GM23338 (cell line): Measurements from ENCODE around the gene MYL5. TPM values are rescaled to one million over a fixed set of nuclear protein-coding genes. Genes with fewer than 3 reads are reported as not detected.
"Not testable (repeated sequence)": the region's sequence is repeated elsewhere in the genome, so short reads cannot be mapped to it uniquely, and the experiment has no call there.

ENCODE experiments used
- ATAC-seq: fragments of 200-7000 bp; cut with Tn5 transposase; 3 replicates; pipeline ENCODE4 v1.9.1; 2020
- DNase-seq: peaks from one replicate; pipeline ENCODE4 v3.0.0-alpha.2; 2015; ENCODE audit warnings: low spot score
- H2AFZ ChIP-seq: fragments of 200-600 bp; sonication (generic); 2 replicates; pipeline ENCODE4 v1.8.0; 2016; ENCODE audit warnings: antibody characterized with exemption, mild to moderate bottlenecking, moderate library complexity
- H3F3A ChIP-seq: fragments of 200-600 bp; sonication (generic); replicated peaks from 2 replicates; pipeline ENCODE4 v1.8.0; 2017; ENCODE audit warnings: antibody characterized with exemption, mixed run types, low read depth
- H3K27ac ChIP-seq: fragments of 200-600 bp; sonication (generic); 2 replicates; pipeline ENCODE4 v1.6.1; 2016; ENCODE audit warnings: low read depth
- H3K27me3 ChIP-seq: fragments of 200-600 bp; sonication (generic); 2 replicates; pipeline ENCODE4 v1.8.0; 2016; ENCODE audit warnings: mild to moderate bottlenecking, mixed run types, moderate library complexity; ENCODE audit not compliant: insufficient read depth
- H3K36me3 ChIP-seq: fragments of 200-600 bp; sonication (generic); 2 replicates; pipeline ENCODE4 v1.8.0; 2016; ENCODE audit warnings: mild to moderate bottlenecking; ENCODE audit not compliant: insufficient read depth
- H3K4me1 ChIP-seq: fragments of 200-600 bp; sonication (generic); 2 replicates; pipeline ENCODE4 v1.8.0; 2016; ENCODE audit warnings: mild to moderate bottlenecking, moderate library complexity; ENCODE audit not compliant: insufficient read depth
- H3K4me2 ChIP-seq: fragments of 200-600 bp; sonication (generic); 2 replicates; pipeline ENCODE4 v1.7.1; 2017; ENCODE audit warnings: mixed run types
- H3K4me3 ChIP-seq: fragments of 200-600 bp; sonication (generic); 2 replicates; pipeline ENCODE4 v1.6.1; 2016; ENCODE audit warnings: mixed run types
- H3K79me2 ChIP-seq: fragments of 200-600 bp; sonication (generic); replicated peaks from 2 replicates; pipeline ENCODE4 v1.8.0; 2017; ENCODE audit warnings: mild to moderate bottlenecking; ENCODE audit not compliant: insufficient read depth
- H3K9me2 ChIP-seq: fragments of 200-600 bp; sonication (generic); 2 replicates; pipeline ENCODE4 v1.8.0; 2017; ENCODE audit not compliant: insufficient read depth
- H4K20me1 ChIP-seq: fragments of 200-600 bp; sonication (generic); replicated peaks from 2 replicates; pipeline ENCODE4 v1.8.0; 2017; ENCODE audit warnings: mild to moderate bottlenecking; ENCODE audit not compliant: insufficient read depth
- H3K27ac Mint-ChIP-seq: 2 replicates; pipeline ENCODE4 v1.8.0; 2020; ENCODE audit warnings: inconsistent platforms, mild to moderate bottlenecking, moderate library complexity, mixed read lengths
- H3K27me3 Mint-ChIP-seq: 3 replicates; pipeline ENCODE4 v1.8.0; 2022; ENCODE audit warnings: low read depth, mild to moderate bottlenecking, moderate library complexity, mixed read lengths, inconsistent platforms; ENCODE audit not compliant: insufficient read depth, poor library complexity
- H3K36me3 Mint-ChIP-seq: 3 replicates; pipeline ENCODE4 v1.8.0; 2021; ENCODE audit warnings: low read depth, mild to moderate bottlenecking, inconsistent platforms, moderate library complexity, mixed read lengths
- H3K4me1 Mint-ChIP-seq: 3 replicates; pipeline ENCODE4 v1.8.0; 2020; ENCODE audit warnings: mild to moderate bottlenecking, inconsistent platforms, mixed read lengths
- H3K4me3 Mint-ChIP-seq: 3 replicates; pipeline ENCODE4 v1.8.0; 2021; ENCODE audit warnings: moderate library complexity, mild to moderate bottlenecking, inconsistent platforms, mixed read lengths
- H3K9me3 Mint-ChIP-seq: 3 replicates; pipeline ENCODE4 v1.8.0; 2020; ENCODE audit warnings: moderate library complexity, mild to moderate bottlenecking, inconsistent platforms, mixed read lengths
- CREB1 ChIP-seq: fragments of 250-450 bp; sonication (Bioruptor Pico); IDR thresholded peaks from 2 replicates; pipeline ENCODE4 v1.5.0; 2020; ENCODE audit warnings: low read depth, mild to moderate bottlenecking, moderate library complexity
- ETS1 ChIP-seq: IDR thresholded peaks from 2 replicates; pipeline ENCODE4 v1.6.1; 2016; ENCODE audit warnings: antibody characterized with exemption
- EZH2 ChIP-seq: fragments of 200-600 bp; sonication (generic); IDR thresholded peaks from one replicate; pipeline ENCODE4 v1.8.0; 2017; ENCODE audit warnings: antibody characterized with exemption, mild to moderate bottlenecking, low read depth; ENCODE audit not compliant: unreplicated experiment
- JUNB ChIP-seq: IDR thresholded peaks from one replicate; pipeline ENCODE4 v1.6.1; 2016; ENCODE audit warnings: antibody characterized with exemption; ENCODE audit not compliant: unreplicated experiment
- NANOG ChIP-seq: IDR thresholded peaks from 2 replicates; pipeline ENCODE4 v1.6.1; 2016; ENCODE audit warnings: antibody characterized with exemption, borderline replicate concordance
- POLR2AphosphoS5 ChIP-seq: IDR thresholded peaks from 2 replicates; pipeline ENCODE4 v1.6.1; 2016; ENCODE audit warnings: antibody characterized with exemption, low read depth
- STAT1 ChIP-seq: IDR thresholded peaks from one replicate; pipeline ENCODE4 v1.6.1; 2016; ENCODE audit warnings: antibody characterized with exemption; ENCODE audit not compliant: unreplicated experiment
- ZNF114 ChIP-seq: fragments of 250-450 bp; sonication (Bioruptor Pico); IDR thresholded peaks from 2 replicates; pipeline ENCODE4 v1.5.0; 2020; ENCODE audit warnings: mild to moderate bottlenecking, moderate library complexity
- ZNF331 ChIP-seq: fragments of 250-450 bp; sonication (Bioruptor Pico); IDR thresholded peaks from 2 replicates; pipeline ENCODE4 v1.5.0; 2020; ENCODE audit warnings: low read depth, mild to moderate bottlenecking, moderate library complexity
- ZNF462 ChIP-seq: fragments of 250-450 bp; sonication (Bioruptor Pico); IDR thresholded peaks from 2 replicates; pipeline ENCODE4 v1.5.0; 2020; ENCODE audit warnings: mild to moderate bottlenecking, moderate library complexity
- polyA plus RNA-seq: library from polyadenylated mRNA; unstranded; fragments of >200 nt; fragmentation: Nextera tagmentation; extraction: Ambion mirVana; gene quantifications from 2 replicates; pipeline ENCODE4 v1.2.1, GENCODE V29; 2016
- total RNA-seq: library from RNA; depleted of rRNA; stranded (reverse); fragments of >200 nt; shearing (Covaris generic); gene quantifications from 2 replicates; pipeline ENCODE4 v1.2.3, GENCODE V29; 2014
- TF ChIP-seq, protein P1 (sequence below): IDR thresholded peaks from one replicate; pipeline ENCODE4 v1.6.1; 2018; ENCODE audit warnings: antibody characterized with exemption; ENCODE audit not compliant: unreplicated experiment

Gene MYL5
- total and polyA plus RNA-seq, 2 experiments from 2014 or later = 3.0 to 4.4 TPM

- not testable (repeated sequence) for H3K27me3 ChIP-seq, H3K27ac ChIP-seq, H3K36me3 Mint-ChIP-seq, H3K27me3 Mint-ChIP-seq, H3K36me3 ChIP-seq, H3K4me3 ChIP-seq, H3K4me3 Mint-ChIP-seq, ATAC-seq, H4K20me1 ChIP-seq, H3K4me1 Mint-ChIP-seq, H3K4me1 ChIP-seq, H3K27ac Mint-ChIP-seq, H3K79me2 ChIP-seq, H3K9me2 ChIP-seq, H2AFZ ChIP-seq, H3F3A ChIP-seq, H3K4me2 ChIP-seq, DNase-seq
- peaks cover 27% of the 10 kb centered on the region for H3K9me3 Mint-ChIP-seq
These were observed 32.0 kb upstream of the MYL5 start for GRCh38 chr4:642366-642765.

- Histone ChIP-seq H3K9me2 (no peaks in the 10 kb centered on the region), H3K27ac (no peak overlapping the region), H4K20me1 (no peaks in the 10 kb centered on the region), H3K36me3 (no peaks in the 10 kb centered on the region), H3K4me1 (no peaks in the 10 kb centered on the region), H2AFZ (no peak overlapping the region), H3F3A (no peaks in the 10 kb centered on the region), H3K4me3 (no peak overlapping the region), H3K79me2 (no peaks in the 10 kb centered on the region), H3K4me2 (no peak overlapping the region), H3K27me3 (0 out of 2 replicates have a peak, but pooled peaks cover 3% of the 10 kb centered on the region)
- Mint-ChIP-seq H3K27ac (no peak overlapping the region), H3K9me3 (peaks cover 13% of the 10 kb centered on the region), H3K36me3 (no peaks in the 10 kb centered on the region), H3K4me3 (no peak overlapping the region), H3K27me3 (peaks cover 23% of the 10 kb centered on the region), H3K4me1 (peaks cover 14% of the 10 kb centered on the region; the same call in 2 of the 3 replicates)
- DNase-seq (no peak), ATAC-seq (no peak)
- no peak for TF ChIP-seq EZH2
- no peak for TF ChIP-seq STAT1
- TF ChIP-seq ETS1 = no peak
- no peak for TF ChIP-seq ZNF114 (CRISPR knock-in tag)
- TF ChIP-seq ZNF331 = no peak
- TF ChIP-seq CREB1 (CRISPR knock-in tag) = no peak
- TF ChIP-seq ZNF462 (CRISPR knock-in tag) = no peak
- TF ChIP-seq JUNB = no peak
- TF ChIP-seq NANOG = no peak
- no peak for TF ChIP-seq POLR2AphosphoS5
- TF ChIP-seq, protein P1, sequence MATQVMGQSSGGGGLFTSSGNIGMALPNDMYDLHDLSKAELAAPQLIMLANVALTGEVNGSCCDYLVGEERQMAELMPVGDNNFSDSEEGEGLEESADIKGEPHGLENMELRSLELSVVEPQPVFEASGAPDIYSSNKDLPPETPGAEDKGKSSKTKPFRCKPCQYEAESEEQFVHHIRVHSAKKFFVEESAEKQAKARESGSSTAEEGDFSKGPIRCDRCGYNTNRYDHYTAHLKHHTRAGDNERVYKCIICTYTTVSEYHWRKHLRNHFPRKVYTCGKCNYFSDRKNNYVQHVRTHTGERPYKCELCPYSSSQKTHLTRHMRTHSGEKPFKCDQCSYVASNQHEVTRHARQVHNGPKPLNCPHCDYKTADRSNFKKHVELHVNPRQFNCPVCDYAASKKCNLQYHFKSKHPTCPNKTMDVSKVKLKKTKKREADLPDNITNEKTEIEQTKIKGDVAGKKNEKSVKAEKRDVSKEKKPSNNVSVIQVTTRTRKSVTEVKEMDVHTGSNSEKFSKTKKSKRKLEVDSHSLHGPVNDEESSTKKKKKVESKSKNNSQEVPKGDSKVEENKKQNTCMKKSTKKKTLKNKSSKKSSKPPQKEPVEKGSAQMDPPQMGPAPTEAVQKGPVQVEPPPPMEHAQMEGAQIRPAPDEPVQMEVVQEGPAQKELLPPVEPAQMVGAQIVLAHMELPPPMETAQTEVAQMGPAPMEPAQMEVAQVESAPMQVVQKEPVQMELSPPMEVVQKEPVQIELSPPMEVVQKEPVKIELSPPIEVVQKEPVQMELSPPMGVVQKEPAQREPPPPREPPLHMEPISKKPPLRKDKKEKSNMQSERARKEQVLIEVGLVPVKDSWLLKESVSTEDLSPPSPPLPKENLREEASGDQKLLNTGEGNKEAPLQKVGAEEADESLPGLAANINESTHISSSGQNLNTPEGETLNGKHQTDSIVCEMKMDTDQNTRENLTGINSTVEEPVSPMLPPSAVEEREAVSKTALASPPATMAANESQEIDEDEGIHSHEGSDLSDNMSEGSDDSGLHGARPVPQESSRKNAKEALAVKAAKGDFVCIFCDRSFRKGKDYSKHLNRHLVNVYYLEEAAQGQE = no peak
These were observed 27.9 kb upstream of the MYL5 start for GRCh38 chr4:646460-646859.
